GM18505 (cell line): ENCODE results near the gene CUL3.

Experiments used
- ATAC-seq: cut with Tn5 transposase; IDR thresholded peaks from one replicate; pipeline ENCODE4 v1.9.1; 2021; ENCODE audit not compliant: unreplicated experiment
- POLR2A ChIP-seq: IDR thresholded peaks from 4 replicates; pipeline ENCODE4 v1.6.1; 2011; ENCODE audit warnings: borderline replicate concordance; ENCODE audit not compliant: insufficient read depth, insufficient read length; ENCODE audit errors: extremely low read depth

Gene CUL3

GRCh38 chr2:224457408-224458096 is 127.6 kb downstream of the CUL3 start:
- no peak for ATAC-seq
- no peak for TF ChIP-seq POLR2A

DNA sequence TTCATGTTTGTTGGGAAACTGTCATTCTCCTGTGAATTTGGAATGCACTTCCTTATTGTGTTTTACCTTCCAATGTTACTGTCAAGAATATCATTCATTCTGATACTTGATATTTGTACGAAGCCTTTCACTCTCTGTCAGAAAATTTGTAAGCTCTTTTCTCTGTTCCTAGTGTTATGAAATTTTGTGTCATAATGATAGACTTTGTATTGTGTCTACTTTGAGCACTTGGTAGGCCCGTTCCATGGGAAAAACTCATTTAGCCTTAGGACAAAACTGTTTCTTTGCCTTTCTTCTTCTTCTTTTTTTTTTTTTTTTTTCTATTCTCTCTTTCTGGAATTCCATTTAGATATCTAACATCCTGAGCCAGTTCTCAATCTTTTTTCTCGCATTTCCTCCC is 131.3 kb downstream of the CUL3 start:
- no peak for ATAC-seq

GRCh38 chr2:224449212-224450147 is 135.7 kb downstream of the CUL3 start:
- no peak for TF ChIP-seq POLR2A
- ATAC-seq, result no peak

More for the DNA sequence above, 131.3 kb downstream of the CUL3 start:
- TF ChIP-seq POLR2A, result no peak

- ATAC-seq, result no peak
- no peak for TF ChIP-seq POLR2A
These were observed 136.9 kb downstream of the CUL3 start for GRCh38 chr2:224448236-224448635.

DNA sequence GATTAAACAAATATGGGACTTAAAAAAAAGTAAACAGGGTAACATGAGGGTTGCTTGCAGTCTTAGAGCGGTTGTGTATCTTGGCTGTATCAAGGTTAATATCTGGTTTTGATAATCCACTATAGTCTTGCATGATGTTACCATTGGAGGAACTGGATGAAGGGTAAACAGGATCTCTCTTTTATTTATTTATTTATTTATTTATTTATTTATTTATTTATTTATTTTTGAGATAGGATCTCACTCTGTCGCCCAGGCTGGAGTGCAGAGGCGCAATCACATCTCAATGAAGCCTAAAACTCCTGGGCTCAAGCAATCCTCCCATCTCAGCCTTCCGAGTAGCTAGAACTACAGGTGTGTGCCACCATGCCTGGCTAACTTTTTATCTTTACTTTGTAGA is 140.4 kb downstream of the CUL3 start:
- no peak for TF ChIP-seq POLR2A
- ATAC-seq, result no peak

- TF ChIP-seq POLR2A, result no peak
- ATAC-seq, result no peak
These were observed 141.1 kb downstream of the CUL3 start for GRCh38 chr2:224444021-224444420.

DNA sequence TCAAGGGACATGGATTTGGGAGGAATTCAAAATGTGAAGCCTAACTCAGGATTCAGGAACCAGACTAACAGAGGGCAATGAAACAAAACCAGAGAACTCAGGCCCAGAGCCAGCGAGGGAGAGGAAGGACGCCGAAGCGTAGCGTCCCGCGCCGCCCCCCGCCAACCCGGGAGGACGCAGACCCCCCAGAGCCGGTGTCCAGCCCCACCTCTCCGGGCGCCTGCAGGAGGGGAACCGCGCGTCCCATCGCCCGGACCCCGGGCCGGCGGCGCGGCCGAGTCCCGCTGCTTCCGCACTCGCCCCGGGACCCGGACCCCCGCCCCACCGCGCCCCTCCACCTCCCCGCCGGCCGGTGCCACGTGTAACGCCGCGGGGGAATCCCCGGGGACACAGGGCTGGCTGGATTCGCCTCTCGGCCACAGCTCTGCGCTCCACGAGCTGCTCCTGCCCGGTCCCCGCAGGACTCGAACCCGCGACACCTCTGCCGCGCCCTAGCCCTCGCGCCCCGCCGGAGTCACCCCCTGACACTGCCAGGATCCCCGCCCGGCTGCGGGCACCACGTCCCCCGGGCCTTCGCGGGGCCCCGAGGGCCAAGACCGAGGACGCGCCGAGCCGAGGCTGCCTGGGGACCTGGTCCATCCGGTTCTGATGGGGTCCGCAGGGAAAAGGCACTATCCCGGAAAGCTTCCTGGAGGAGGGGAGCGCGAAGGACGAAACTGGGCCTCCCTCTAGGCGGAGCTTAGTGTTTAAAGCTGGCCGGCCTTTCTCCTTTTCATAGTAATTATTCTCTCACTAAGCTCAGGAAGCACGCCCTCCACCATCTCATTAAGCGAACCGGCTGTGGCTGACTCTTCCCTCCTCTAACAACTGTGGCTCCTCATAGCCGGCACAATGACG is 142.8 kb downstream of the CUL3 start:
- ATAC-seq, result no peak
- TF ChIP-seq POLR2A, result no peak

DNA sequence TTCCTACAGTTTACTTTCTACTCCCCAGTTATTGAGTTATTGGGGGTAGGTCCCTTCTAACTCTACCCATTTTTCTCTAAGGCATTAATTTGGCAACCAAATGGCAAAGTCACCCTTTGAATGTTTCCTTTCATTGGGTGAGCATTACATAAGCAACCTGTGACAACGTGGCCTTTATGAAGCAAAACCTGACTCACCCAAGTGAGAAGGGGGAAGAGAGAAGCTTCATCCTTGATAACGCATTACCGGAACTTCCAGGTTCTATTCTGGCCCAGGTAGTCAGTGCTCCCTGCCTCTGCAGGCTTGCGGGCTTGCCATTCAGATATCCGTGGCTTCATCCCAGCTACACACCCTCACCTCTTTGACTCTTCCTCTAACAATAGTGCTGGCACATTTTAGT is 144.2 kb downstream of the CUL3 start:
- no peak for ATAC-seq
- no peak for TF ChIP-seq POLR2A

DNA sequence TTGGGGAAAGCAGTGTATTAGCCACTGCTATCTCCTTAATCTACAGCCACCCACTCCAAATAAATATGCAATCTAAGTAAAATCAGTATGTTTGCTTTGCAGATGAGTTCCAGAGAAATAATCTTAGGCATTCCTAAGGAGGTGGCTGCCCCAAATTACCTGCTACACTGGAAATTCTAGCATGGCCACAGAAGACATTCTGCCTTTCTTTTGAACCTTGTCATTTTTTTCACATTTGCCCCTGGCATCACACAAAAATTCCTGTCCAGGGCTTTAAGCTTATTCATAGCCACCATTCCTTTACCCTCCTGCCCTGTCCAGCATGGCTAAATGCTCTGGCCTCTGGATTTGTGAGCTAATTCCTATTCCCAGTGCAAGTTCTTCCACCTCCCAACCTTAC is 146.4 kb downstream of the CUL3 start:
- ATAC-seq, result no peak
- no peak for TF ChIP-seq POLR2A

DNA sequence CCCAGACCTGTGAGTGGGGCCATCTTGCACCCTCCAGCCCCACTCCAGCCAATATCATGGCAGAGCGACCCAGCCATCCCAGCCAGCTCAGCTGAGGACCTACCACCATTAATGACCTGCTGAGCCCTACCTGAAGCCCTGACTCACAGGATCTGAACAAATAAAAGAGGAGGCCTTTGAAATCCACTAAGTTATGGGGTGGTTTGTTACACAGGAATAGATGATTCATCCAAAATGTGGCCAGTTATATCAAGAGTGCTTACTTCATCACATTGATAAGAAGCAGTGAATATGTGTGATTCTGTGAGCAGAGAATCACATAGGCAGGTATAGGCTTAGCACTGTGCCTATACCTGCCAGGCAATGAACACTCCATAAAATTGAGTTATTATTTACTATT is 148.5 kb downstream of the CUL3 start:
- no peak for ATAC-seq
- TF ChIP-seq POLR2A, result no peak

- no peak for TF ChIP-seq POLR2A
- ATAC-seq, result no peak
These were observed 150.5 kb downstream of the CUL3 start for GRCh38 chr2:224434618-224435017.

- ATAC-seq, result no peak
- no peak for TF ChIP-seq POLR2A
These were observed 151.7 kb downstream of the CUL3 start for GRCh38 chr2:224433442-224433841.

GRCh38 chr2:224432003-224432579 is 153.1 kb downstream of the CUL3 start:
- TF ChIP-seq POLR2A, result no peak

DNA sequence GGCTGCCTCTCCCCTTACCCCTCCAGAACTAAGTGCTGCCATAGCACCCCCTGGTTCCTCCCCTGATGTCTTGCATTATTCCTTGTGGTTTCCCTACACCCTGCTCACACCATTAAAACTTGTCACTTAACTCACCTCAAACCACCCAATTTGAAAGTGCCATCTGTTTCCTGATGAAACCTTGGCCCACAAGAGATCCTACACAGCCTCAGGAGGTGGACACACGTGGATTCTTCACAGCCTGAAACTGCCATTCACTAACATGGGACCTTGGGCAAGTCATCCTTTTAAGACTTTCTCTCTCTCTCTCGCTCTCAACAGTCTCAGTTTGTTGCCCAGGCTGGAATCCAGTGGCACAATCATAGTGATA is 155.7 kb downstream of the CUL3 start:
- no peak for ATAC-seq
- no peak for TF ChIP-seq POLR2A

More at GRCh38 chr2:224432003-224432579, 153.1 kb downstream of the CUL3 start:
- no peak for ATAC-seq
